PFSK-1 (cell line): Measurements from ENCODE around the gene THEMIS.

Experiments used
- FOXP2 ChIP-seq: optimal IDR thresholded peaks from 2 replicates; pipeline ENCODE3; 2011; ENCODE audit warnings: borderline replicate concordance, control low read depth, inconsistent platforms; ENCODE audit not compliant: insufficient read depth; ENCODE audit errors: extremely low read length, extremely low read depth
- POLR2AphosphoS5 ChIP-seq: IDR thresholded peaks from 2 replicates; pipeline ENCODE4 v1.6.1; 2012; ENCODE audit warnings: low read depth, mild to moderate bottlenecking, control low read depth, low read length, moderate library complexity
- REST ChIP-seq, 2 experiments: IDR thresholded peaks; 2 replicates each; pipeline versions ENCODE4 v1.6.1 to v1.8.0; 2011 to 2012; ENCODE audit warnings: low read depth in 2 of 2, low read length in 2 of 2, control low read depth in 1 of 2, inconsistent platforms in 1 of 2, mild to moderate bottlenecking in 1 of 2, moderate library complexity in 1 of 2; ENCODE audit not compliant: insufficient read depth in 1 of 2
- SIN3A ChIP-seq: IDR thresholded peaks from 2 replicates; pipeline ENCODE4 v1.6.1; 2012; ENCODE audit warnings: mild to moderate bottlenecking, low read length, moderate library complexity, borderline replicate concordance; ENCODE audit not compliant: insufficient read depth
- TAF1 ChIP-seq: IDR thresholded peaks from 2 replicates; pipeline ENCODE4 v1.6.1; 2012; ENCODE audit warnings: low read length, control low read depth, borderline replicate concordance; ENCODE audit not compliant: insufficient read depth

THEMIS gene

GRCh38 chr6:127917766-127918165 is 16.9 kb upstream of the THEMIS start:
- no peak for TF ChIP-seq TAF1
- no peak for TF ChIP-seq POLR2AphosphoS5
- TF ChIP-seq SIN3A, result no peak
- TF ChIP-seq REST (IDR thresholded peaks at IDR 0.05; ENCODE audit: insufficient read depth in 1 of 2, low read depth in 2 of 2, low read length in 2 of 2), result no peak
- no peak for TF ChIP-seq FOXP2

- TF ChIP-seq TAF1, result no peak
- TF ChIP-seq FOXP2, result no peak
- no peak for TF ChIP-seq REST (IDR thresholded peaks at IDR 0.05; ENCODE audit: insufficient read depth in 1 of 2, low read depth in 2 of 2, low read length in 2 of 2)
- no peak for TF ChIP-seq SIN3A
- no peak for TF ChIP-seq POLR2AphosphoS5
Observed at GRCh38 chr6:127914240-127914639, 13.4 kb upstream of the THEMIS start.

GRCh38 chr6:127912914-127913313 is 12.1 kb upstream of the THEMIS start:
- TF ChIP-seq POLR2AphosphoS5, result no peak
- TF ChIP-seq REST (IDR thresholded peaks at IDR 0.05; ENCODE audit: insufficient read depth in 1 of 2, low read depth in 2 of 2, low read length in 2 of 2), result no peak
- TF ChIP-seq TAF1, result no peak
- no peak for TF ChIP-seq SIN3A
- TF ChIP-seq FOXP2, result no peak

GRCh38 chr6:127907960-127908640 is 7.2 kb upstream of the THEMIS start:
- TF ChIP-seq SIN3A, result no peak
- TF ChIP-seq TAF1, result no peak
- TF ChIP-seq POLR2AphosphoS5, result no peak
- TF ChIP-seq FOXP2, result no peak
- TF ChIP-seq REST (IDR thresholded peaks at IDR 0.05; ENCODE audit: insufficient read depth in 1 of 2, low read depth in 2 of 2, low read length in 2 of 2), result no peak

GRCh38 chr6:127904160-127904559 is 3.3 kb upstream of the THEMIS start:
- TF ChIP-seq TAF1 (no peak), POLR2AphosphoS5 (no peak), SIN3A (no peak), FOXP2 (no peak), REST (IDR thresholded peaks at IDR 0.05; ENCODE audit: insufficient read depth in 1 of 2, low read depth in 2 of 2, low read length in 2 of 2) (no peak)
